Renal cortex interstitium (tissue), 11 donors: ENCODE measurements around the gene SNAI1. TPM values are rescaled to one million over a fixed set of nuclear protein-coding genes. Genes with fewer than 3 reads are reported as not detected.
"Not testable (repeated sequence)": the region's sequence is repeated elsewhere in the genome, so short reads cannot be mapped to it uniquely, and the experiment has no call there.

Experiments used
- DNase-seq, 11 donors: peaks; one replicate each; pipeline ENCODE4 v3.0.0-alpha.2; 2013; ENCODE audit warnings: low read depth in 9 of 11, low spot score in 4 of 11; ENCODE audit errors: extremely low read depth in 1 of 11
- polyA plus RNA-seq, 3 donors: library from polyadenylated mRNA; unstranded; fragments of 120-200 nt; gene quantifications; one replicate each; pipeline ENCODE4 v1.2.1, GENCODE V29; 2013; ENCODE audit not compliant: insufficient read length in 3 of 3

The SNAI1 gene
- polyA plus RNA-seq, 3 donors = 9.6 to 14.3 (median 14.2) TPM

- DNase-seq = no peak
These were observed 27.6 kb upstream of the SNAI1 start for GRCh38 chr20:49955167-49955566.

- DNase-seq = not testable (repeated sequence)
These were observed 26.9 kb upstream of the SNAI1 start for GRCh38 chr20:49955830-49956396.

- no peak for DNase-seq
These were observed 26.1 kb upstream of the SNAI1 start for GRCh38 chr20:49956689-49957088.

- DNase-seq = not testable (repeated sequence)
These were observed 25.5 kb upstream of the SNAI1 start for GRCh38 chr20:49957089-49957938.

GRCh38 chr20:49961413-49961812, 21.4 kb upstream of the SNAI1 start:
- no peak for DNase-seq

- no peak for DNase-seq
These were observed 17.6 kb upstream of the SNAI1 start for GRCh38 chr20:49964964-49965780.

GRCh38 chr20:49965781-49966305, 16.9 kb upstream of the SNAI1 start:
- DNase-seq = no peak

GRCh38 chr20:49966861-49967260, 15.9 kb upstream of the SNAI1 start:
- no peak for DNase-seq

GRCh38 chr20:49969234-49969633, 13.5 kb upstream of the SNAI1 start:
- DNase-seq = no peak

GRCh38 chr20:49969946-49970345, 12.8 kb upstream of the SNAI1 start:
- no peak for DNase-seq

GRCh38 chr20:49970498-49970897, 12.3 kb upstream of the SNAI1 start:
- no peak for DNase-seq

GRCh38 chr20:49973981-49974380, 8.8 kb upstream of the SNAI1 start:
- no peak for DNase-seq

- DNase-seq = no peak
These were observed 6.2 kb upstream of the SNAI1 start for GRCh38 chr20:49976542-49976941.

- not testable (repeated sequence) for DNase-seq
These were observed 5.0 kb upstream of the SNAI1 start for GRCh38 chr20:49977740-49978139.

- no peak for DNase-seq
These were observed 4.1 kb upstream of the SNAI1 start for GRCh38 chr20:49978685-49979029.

GRCh38 chr20:49979030-49979832, 3.5 kb upstream of the SNAI1 start:
- DNase-seq = peak in 3 of 11 donors; percentile 31 to 46 (median 42)

GRCh38 chr20:49980140-49981008, 2.4 kb upstream of the SNAI1 start:
- DNase-seq = no peak
